ENCODE data around the gene BICC1.
A peak's percentile ranks its signal among the peaks of the same experiment; 100 is the strongest.

Gene BICC1

DNA sequence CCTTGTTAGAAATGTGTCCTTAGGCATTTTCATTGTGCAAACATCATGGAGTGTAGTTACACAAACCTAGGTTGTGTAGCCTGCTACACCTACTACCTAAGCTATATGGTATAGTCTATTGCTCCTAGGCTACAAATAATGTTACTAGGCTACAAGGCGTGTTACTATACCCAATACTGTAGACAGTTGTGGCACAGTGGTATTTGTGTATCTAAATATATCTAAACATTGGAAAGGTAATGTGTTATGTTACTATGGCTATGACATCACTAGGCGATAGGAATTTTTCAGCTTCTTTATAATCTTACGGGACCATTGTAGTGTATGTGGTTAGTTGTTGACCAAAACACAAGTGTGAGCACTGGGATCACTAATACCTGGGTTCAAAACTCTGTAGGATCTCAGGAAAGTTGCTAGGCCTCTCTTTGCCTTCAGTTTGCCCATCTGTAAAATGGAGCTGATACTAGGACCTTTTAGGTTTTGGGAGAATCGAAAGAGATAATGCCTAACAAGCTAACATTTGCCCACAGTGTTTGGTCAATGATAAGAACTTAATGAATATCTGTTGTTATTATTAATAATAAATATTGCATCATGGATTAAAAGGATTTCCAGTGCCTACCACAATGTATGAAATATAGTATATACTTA is 2.7 kb downstream of the BICC1 start:
- no peak for DNase-seq

DNA sequence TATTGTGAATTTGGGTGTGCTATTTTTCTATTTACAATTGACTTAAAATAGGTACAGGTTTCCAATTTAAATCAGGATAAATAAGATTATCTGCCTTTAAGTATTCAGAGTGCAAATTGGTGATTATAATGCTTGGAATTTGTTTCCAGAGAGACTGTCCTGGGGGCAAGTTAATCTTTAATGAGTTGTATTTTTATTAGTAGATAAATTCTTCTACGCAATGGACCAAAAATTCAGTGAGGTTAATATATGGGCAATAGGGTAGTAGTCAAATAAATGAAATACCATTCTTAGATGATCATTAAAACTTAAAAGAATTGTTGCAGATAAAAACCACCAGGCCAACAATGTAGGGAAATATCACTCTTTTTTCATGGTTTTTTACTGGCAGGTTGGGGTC is 3.4 kb downstream of the BICC1 start:
- DNase-seq = no peak

DNA sequence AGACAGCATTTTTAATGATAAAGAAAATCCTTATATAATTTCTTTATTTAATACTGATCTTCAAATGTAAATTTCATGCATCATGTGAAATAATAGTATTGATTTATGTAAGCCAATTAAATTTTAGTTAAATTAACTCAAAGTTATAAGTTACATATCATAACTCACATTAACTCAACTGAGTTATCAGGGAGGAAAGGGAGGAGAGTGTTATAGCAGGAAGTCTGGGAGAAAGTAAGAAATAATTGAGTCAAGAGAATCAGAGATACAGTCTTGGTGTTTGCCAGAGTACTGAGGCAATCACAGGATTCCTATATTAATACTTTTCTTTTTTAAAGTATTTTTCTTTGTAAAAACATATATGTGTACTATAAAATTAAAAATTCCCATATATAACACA is 4.0 kb downstream of the BICC1 start:
- DNase-seq = no peak

GRCh38 chr10:58517081-58517480 is 4.4 kb downstream of the BICC1 start:
- no peak for DNase-seq

GRCh38 chr10:58517491-58518355 is 5.1 kb downstream of the BICC1 start:
- DNase-seq = no peak

DNA sequence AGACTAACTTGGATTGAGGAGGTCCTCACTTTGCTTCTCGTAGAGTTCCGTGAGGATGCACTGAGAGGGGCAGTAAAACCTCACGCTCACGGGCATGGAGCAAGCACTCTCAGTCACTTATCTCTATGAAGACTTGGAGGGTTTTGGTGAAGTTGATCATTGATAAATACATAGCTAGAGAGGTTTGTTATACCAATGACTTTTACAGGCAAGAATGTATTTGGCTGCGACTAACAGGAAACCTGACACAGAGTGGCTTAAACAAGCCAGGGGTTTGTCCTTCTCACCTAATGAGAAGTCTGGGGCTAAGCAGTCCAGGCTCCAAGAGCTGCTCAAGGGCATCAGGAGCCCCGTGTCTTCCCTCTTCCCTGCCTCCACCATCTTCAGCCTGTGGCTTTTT is 6.1 kb downstream of the BICC1 start:
- DNase-seq = no peak

- DNase-seq = no peak
Measured at GRCh38 chr10:58529077-58529728, 16.5 kb downstream of the BICC1 start.

DNA sequence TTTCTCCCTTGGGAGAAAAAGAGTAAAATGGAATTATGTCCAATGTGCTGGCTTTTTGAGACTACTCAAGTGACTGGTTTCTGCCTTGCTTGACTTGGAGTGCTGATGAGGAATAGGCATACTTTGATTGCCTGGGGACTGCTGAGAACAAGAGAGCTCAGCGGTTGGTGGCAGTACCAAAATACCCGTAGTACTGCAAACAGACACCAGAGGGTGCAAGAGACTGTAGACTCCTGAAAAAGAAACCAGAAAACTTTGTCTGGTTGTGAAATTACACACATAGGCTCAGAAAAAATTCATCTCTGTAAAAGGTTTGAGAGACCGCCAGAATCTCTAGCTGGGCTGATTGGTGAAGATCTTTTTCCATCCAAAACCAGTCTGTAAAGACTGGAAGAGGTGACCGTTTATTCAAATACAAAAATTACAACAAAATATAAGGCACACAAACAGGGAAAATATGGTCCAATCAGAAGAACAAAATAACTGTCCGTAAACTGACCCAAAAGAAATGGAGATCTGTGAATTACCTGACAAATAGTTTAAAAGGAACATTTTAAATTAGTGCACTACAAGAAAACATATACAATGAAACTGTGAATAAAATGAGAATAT is 18.5 kb downstream of the BICC1 start:
- DNase-seq = peak; percentile 55

DNA sequence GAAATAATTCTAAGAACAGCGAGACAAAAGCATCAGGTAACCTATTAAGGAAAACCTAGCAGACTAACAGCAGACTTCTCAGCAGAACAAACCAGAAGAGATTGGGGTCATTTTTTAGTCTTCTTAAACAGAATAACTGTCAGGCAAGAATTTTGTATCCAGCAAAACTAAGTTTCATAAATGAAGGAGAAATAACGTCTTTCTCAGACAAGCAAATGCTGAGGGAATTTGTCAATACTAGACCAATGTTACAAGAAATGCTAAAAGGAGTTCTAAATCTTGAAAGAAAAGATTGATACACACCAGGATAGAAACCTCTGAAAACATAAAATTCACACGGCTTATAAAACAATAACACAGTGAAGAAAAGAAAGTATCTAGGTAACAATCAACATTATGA is 22.6 kb downstream of the BICC1 start:
- no peak for DNase-seq

DNA sequence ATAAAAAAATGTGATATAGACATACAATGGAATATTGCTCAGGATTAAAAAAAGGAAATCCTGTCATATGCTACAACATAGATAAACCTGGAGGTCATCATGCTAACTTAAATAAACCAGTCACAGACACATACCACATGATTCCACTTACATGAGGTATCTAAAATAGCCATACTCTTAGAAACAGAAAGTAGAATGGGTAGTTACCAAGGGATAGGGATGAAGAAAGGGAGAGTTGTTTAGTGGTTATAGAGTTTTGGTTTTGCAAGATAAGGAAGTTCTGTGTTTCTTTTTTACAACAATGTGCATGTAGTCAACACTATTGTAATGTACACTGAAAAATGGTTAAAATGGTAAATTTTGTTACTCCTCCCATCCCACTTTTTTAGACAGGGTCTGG is 30.5 kb downstream of the BICC1 start:
- DNase-seq = peak; percentile 88

DNA sequence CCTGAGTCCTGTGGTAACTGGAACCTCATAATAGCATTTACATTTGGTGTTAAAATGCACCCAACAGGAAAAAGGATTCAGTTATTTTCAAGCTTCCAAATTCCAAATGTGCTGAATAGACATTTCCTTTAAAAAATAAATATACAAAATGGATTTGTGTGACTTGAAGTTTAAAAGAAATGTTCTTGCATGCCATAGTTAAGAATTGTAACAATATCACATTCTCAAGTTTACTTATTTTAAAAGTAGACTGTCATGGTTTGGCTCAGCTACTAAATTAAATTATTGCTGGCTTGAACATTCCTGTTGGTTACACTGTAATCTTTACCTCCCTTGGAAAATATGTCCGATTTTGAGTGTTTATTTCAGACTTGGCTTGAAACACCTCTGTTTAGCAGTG is 31.5 kb downstream of the BICC1 start:
- DNase-seq = no peak

DNA sequence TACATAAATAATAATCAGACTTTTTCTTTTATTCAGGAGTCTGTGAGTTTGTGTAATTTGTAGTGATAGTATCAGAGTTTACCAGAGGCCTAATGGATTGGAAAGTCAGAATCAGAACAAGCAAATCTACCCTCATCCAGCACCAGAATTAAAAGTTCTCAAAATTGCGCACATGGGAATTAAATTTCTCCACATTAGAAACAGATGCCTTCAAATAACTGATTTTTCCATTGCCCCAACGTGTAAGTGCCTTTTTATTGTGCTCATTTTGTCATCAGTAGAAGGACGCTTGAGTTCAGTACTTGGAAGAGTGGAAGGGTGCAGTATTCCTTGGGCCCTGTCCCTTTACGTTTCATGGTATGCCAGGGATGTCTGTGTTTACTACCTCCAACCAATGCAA is 32.8 kb downstream of the BICC1 start:
- no peak for DNase-seq

DNA sequence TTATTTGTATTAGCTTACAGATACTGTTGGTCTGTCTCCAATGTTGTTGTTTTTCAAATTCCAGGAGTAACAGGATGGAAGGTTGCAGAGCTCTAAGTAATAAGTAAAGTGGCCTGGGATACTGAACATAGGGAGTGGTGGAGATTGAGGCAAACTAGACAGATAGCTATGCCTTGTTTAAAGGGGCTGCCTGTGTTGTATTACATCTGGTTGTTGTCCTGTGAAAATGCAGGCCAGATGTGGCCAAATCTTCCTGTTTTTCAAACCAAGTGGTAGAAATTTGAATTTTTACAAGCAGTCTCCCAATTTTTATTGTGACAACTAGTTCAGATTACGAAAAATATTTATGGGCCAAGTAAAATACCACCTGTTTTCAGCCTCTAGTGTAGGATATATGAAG is 33.5 kb downstream of the BICC1 start:
- DNase-seq = no peak

DNA sequence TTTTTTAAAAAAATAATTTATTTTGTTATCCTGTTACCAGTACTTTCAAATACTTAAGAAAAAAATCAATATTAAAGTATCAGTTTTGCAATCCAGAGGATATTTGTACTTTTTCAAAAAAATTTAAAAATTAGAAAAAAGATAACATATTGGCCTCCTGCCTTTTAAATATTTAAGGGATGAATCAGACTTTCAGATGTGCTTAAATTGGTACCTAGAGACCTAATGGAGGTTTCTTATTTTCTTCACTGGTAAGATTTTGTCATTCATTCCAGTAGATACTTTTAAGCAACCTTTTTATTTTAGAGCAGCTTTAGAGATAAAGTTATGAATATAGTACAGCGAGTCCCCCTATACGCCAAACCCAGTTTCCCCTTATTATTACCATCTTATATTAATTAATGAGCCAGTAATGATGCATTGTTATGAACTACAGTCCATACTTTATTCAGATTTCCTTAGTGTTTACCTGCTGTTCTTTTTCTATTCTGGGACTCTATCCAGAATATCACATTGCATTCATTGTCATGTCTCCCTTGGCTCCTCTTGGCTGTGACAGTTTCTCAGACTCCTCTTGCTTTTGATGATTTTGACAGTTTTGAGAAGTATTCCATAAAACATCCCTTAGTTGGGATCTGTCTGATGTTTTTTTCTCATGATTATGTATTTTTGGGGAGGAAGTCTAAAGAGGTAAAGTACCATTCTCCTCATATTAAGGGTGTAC is 34.2 kb downstream of the BICC1 start:
- no peak for DNase-seq

GRCh38 chr10:58547963-58548362 is 35.3 kb downstream of the BICC1 start:
- DNase-seq = no peak

DNA sequence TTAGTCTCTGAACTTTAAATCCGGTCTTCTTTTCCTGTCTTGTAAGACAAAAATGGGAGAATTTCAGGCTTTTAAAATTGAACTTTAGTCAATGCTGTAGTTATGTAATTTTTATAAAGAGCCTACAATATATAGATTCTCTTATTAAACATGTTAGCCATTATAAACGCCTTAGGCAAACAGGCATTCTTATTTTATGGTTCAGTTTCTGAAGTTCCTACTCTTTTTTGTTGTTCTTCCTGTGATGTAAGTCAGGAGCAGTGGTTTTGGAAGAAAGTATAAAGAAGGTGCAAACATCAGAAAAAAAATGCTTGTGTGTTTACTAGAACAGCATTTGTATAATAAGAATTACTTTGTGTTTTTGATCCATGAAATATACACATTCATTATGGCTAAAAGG is 41.6 kb downstream of the BICC1 start:
- DNase-seq = no peak

DNA sequence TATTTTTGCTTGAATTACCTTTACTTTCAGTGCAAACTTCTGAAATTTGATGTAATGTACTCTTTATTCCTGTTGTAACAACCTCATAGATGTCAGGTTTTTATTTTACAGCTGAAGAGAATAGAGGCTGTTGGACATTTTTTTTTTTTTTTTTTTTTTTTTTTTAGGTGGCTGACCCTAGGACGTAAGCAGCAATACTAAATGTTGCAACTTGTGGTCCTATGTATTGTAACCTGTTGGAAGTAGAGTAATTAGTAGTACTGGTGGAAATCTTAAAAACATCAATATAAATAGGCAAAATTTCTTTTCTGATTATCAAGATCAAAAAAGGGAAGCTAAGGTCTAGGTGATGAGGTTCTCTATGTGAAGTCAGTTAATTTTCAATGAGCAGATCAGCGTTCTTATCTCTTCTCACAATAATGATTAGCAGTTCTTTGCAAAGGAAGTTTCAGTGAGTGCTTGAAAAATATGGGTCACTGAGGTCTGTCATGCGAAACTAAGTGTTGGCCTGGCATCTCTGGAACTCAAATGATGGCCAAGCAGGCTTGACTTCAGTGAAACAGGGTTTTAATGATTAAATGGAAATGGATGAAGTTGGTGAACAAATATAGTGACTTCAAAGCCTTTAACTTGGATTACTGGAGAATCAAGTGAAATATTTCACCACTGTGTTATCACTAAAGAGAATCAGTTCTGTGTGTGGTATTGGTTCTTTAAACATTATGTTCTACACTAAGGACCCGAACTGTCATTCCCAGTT is 42.7 kb downstream of the BICC1 start:
- no peak for DNase-seq

- no peak for DNase-seq
Measured at GRCh38 chr10:58555930-58556311, 43.2 kb downstream of the BICC1 start.

DNA sequence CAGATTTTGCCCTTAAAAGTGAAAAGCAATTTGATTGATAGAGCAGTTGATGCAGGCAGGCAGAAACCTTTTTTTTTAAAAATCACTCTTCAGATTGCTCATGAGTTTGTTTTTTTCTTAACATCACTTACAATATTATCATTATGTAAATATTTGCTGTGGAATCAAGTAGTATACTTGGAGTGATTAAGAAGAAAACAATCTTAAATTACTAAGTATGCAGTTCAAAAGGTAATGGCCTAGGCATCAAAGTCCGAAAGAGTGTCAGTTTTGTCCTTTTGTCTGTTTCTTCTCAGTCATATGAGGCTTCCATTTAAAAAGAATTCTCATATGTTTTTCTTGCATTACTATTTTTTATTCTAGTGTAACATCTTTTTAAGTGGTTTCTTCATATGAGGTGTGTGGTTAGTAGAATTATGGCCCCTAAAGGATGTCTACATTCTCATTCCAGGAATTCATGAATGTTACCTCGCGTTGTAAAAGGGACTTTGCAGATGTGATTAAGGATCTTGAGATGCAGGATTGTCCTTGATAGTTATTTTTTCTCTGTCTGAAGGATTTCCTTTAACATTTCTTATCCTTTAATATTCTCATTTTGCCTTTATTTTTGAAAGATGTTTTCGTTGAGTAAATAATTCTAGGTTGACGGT is 44.0 kb downstream of the BICC1 start:
- DNase-seq = no peak

DNA sequence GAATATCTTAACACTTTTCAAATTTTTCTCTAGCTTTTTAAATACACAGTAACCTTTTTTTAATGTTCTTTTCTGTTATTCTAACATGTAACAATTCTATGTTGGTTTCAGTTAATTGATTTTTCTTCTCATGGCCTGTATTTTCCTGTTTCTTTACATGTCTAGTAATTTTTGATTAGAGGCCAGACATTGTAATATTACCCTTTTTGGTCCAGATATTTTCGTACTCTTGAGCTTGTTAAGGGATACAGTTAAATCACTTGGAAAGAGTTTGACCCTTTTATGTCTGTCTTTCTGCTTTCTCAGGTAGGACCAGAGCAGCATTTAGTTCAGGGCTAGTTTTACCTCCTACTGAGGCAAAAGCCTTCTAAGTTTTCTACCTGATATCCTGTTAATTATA is 45.0 kb downstream of the BICC1 start:
- DNase-seq = no peak

DNA sequence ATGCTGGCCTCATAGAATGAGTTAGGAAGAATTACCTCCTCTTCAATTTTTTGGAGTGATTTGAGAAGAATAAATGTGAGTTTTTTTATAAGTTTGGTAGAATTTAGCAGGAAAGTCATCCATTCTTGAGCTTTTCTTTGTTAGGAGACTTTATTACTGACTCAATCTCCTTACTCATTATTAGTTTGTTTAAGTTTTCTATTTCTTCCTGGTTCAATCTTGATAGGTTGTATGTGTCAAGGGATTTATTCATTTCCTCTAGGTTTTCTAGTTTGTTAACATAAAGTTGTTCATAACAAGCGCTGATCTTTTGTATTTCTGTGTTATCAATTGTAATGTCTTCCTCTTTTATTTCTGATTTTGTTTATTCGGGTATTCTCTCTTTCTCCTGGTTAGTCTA is 47.4 kb downstream of the BICC1 start:
- DNase-seq = no peak

DNA sequence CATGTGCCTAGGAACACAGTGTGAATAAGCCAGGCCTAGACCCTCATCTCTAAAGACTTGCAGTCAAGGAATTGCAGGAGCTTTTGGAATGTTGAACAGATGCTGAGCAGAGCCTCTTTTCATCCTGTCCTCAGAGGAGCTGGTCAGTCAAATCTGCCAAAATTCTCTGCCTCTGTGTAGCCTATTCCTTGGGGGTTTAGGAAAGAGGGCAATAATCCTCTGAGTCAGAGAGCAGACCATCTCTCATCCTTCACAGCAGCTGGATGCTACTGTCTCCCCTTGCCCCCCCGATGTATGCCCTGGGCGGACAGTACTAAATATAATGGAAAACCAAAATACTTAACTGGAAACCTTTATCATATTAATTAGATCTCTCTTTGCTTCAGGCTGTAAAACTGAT is 52.6 kb downstream of the BICC1 start:
- no peak for DNase-seq

Data from MV-4-11 (cell line).